Adipose tissue (tissue), 3 donors: ENCODE results near the gene DEFB108B. TPM values are rescaled to one million over a fixed set of nuclear protein-coding genes. Genes with fewer than 3 reads are reported as not detected.
"Not testable (repeated sequence)": the region's sequence is repeated elsewhere in the genome, so short reads cannot be mapped to it uniquely, and the experiment has no call there.

Experiments
- H3K27ac ChIP-seq: one replicate; pipeline ENCODE4 v1.5.1; 2013; ENCODE audit warnings: low read depth, low read length
- WGBS, 3 donors: extraction: QIAGEN DNeasy Blood & Tissue Kit; methylation state at CpG; one replicate each; pipeline ENCODE4 v1.1.7; 2013; 5-methylcytosine and 5-hydroxymethylcytosine counted together
- polyA plus RNA-seq, 3 donors: library from polyadenylated mRNA; stranded (reverse); fragments of 200-250 nt; gene quantifications; one replicate each; pipeline ENCODE4 v1.2.3, GENCODE V29; 2013
- donor health status: healthy with polysubstance abuse.
- donor health status: Bipolar disorder and iron deficiency.
- donor health status: healthy.

Gene DEFB108B, protein sequence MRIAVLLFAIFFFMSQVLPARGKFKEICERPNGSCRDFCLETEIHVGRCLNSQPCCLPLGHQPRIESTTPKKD
- polyA plus RNA-seq = not detected

DNA sequence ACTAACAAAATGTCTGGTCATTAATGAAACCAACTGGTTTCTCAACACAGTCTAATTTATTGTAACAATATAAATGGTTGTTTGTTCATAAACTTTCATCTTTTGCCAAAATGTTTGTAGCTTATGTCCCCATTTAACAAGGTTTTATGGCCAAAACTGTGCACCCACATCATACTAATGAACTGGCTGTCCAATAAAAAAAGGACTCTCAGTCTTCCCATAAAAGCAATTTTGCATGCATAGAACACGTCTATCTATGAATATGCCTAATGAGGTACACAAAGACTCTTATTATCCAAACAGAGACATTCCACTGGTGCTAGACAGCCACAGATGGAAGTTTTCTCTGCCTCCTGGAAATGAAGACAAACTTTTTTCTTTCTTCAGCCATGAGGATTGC, at the start of gene DEFB108B:
Gene DEFB108B (plus strand): TSS at position 390 of the 400 bp plus-strand sequence. CDS start 0 bp downstream, at position 390.
- 0% methylated on average over 1 of the region's 1 CpG for WGBS, 3 donors

DNA sequence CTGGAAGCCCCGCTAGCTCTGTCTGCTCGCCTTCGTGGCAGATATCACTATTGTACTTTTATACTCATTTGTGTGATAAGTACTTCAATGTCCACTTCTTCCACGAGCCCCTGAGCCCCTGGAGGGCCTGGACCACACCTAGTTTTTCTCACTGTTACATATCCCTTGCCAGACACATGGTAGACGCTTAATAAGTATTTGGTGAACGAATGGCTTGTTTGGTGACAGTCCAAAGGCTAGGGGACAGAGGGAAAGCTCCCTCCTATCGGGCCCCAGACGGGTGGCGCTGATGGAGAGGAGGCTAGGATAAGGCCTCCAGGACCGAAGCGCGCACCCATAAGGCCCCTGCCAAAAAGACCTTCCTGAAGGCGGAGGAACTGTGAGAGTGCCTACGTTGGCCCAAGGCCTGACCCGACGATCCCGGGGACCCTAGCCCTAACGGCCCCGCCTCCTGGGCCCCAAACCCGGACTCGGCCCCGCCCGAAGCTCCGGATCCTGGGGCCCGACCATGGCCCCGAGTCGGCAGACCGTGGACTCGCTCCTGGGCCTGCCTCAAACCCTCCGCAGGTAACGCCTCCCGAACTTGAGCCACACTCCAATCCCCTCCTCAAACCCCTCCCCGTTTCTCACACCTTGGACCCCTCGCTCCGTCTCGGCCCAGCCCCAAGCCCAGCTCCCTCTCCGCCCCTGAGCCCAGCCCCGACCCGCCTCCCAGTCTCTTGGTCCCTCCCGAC, 46.7 kb upstream of the DEFB108B start:
- H3K27ac ChIP-seq = not testable (repeated sequence)
- WGBS, 3 donors = 4 to 8% (median 7%) methylated on average over 39 to 40 of the region's 40 CpGs

More for the DNA sequence above, at the start of gene DEFB108B:
- not testable (repeated sequence) for H3K27ac ChIP-seq

DNA sequence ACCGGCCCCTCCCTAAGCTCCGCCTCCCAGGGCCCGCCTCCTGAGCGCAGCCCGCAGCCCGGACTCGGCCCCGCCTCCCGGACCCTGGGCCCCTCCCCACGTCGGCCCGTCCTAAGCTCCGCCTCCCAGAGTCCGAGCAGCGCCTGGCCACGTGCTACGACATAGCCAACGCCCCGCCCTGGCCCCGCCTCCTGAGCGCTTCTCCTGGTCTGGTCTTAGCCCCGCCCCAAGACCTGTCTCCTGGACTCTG, 46.2 kb upstream of the DEFB108B start:
- not testable (repeated sequence) for H3K27ac ChIP-seq
- 0 to 1% (median 1%) methylated on average over 14 to 22 of the region's 22 CpGs for WGBS, 3 donors

DNA sequence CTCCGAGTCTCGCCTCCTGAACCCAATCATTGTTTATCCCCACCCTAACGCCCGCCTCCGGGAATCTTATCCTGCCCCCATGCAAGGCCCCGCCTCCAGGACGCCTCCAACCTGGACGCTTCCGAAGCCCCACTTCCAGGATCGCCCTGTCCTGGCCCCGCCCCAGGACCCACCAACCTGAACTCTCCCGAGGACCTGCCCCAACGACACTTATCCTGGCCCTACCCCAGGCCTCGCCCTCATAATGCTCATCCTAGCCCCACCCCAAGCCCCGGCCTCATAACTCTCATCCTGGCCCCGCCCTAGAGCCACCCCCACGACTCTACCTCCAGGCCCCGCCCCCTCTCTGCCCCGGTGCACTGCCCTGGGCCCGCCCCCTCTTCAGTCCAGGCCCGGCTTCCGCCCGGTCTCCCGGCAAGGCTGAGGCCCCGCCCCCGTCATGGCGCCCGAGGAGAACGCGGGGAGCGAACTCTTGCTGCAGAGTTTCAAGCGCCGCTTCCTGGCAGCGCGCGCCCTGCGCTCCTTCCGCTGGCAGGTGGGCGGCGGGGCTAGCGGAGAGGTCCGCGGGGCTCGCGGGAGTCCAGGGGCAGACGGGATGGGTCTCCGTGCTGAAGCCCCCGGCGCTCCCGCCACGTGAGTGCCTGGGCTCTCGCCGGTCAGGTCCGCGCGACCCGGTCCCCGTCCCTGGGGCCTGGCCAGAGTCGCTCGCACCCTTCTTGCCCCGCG, 45.7 kb upstream of the DEFB108B start:
- WGBS, 3 donors = 0 to 1% (median 1%) methylated on average over 36 to 54 of the region's 62 CpGs
- H3K27ac ChIP-seq = no peak overlapping the region

DNA sequence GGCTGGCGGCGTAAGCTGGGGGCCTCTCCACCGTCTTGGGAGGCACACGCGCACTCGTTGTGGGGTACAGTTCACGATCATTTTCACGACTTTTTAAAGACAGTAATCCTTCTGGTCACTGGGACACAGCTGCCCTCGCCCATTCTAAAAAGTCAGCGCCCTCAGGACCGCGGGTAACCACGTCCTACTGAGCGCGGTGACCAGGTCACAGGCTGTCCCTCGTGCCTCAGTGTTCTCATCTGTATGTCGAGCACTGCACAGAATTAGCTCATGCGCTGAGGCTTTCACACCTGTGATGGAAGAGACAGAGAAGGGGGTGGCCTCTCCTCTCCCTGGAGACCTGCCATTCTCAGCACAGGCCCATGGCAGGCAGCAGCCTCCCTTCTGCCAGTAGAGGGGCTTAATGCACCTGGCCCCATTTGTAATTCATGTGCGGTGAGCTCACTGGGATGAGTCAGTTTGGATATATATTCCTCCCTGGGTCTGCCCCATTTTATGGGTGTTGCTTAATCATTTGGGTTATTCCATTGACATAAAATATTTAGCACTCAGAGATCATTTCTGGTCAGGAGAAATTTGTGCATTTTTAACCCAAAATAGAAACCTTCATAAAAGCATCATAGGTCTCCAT, 45.1 kb upstream of the DEFB108B start:
- 1 to 4% (median 1%) methylated on average over 19 of the region's 19 CpGs for WGBS, 3 donors

DNA sequence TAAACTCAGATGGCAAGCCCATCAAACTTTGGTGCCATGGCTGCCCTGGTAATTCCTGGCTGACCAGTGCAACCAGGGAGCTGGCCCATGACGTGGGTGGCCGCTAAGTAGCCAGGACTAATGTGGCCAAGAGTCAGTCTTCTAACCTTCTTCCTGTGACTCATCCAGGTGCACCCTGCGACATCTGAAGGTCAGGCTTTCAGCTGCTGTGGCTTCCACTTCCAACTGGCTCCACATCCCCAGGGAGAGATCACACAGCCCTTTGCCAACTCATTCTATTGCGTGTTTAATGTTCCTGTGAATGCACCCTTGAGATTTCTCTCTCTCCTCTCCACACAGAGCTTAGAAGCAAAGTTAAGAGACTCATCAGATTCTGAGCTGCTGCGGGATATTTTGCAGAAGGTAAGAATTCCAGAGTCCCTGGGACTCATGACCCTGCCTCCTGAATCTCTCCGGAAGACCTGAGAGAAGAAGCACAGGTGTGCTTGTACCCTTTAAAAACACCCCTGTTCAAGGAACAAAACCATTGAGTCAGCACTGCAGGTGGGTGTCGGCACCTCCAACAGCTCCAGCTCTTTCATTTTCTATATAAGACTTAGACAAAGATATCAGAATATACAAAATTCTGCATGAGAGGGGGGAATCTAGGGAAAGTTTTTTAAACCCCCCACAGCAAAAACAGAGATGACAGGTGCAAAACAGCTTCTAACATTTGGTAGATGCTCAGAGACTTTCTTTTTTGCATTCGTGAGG, 43.4 kb upstream of the DEFB108B start:
- WGBS, 3 donors = 68 to 89% (median 82%) methylated on average over 6 to 8 of the region's 8 CpGs
- not testable (repeated sequence) for H3K27ac ChIP-seq

More for the DNA sequence above, 45.1 kb upstream of the DEFB108B start:
- not testable (repeated sequence) for H3K27ac ChIP-seq

DNA sequence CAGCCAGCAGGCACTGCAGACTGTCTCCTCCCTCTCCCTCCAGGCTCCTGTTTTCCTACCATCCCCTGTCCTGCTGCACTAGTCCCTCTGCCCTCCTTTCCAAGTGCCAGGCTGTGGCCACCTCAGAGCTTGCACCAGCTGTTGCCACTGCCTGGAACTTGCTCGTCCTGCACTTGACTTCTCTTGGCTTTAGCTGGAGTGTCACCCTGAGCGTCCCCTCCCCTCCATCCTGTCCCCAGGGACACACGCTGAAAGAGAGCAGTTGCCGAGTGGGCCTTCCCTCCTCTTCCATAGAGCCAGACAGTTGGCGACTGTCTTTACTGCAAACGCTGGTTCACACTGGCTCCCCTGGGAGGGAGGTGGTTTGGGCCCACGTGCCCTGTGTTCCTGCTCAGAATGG, 41.9 kb upstream of the DEFB108B start:
- 56 to 83% (median 74%) methylated on average over 6 to 7 of the region's 7 CpGs for WGBS, 3 donors

DNA sequence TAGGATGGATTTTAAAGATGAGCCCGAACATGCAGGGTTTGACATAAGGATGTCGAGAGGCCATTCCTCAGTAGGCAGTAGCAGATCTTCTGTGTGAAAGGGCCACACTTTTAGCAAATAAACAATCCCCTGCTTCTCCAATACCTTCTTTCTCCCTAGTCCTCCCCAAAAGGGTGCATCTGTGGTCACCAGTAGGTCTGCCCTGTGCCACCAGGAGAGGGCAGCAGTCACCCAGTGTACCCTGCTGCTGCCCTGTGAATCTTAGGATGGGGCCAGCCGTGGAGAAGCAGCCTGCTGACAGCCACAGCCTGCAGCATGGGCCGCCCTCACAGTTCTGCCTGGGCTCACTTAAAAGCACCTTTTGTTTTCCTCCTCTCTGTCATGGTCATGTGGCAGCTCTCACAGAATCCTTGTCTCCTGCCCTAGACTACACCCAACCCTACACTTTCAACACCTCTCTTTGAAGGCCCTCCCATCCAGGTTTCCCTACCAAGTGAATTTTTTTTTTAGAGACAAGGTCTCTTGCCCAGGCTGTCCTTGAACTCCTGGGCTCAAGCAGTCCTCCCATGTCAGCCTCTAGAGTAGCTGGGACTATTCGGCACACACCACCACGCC, 40.3 kb upstream of the DEFB108B start:
- not testable (repeated sequence) for H3K27ac ChIP-seq
- WGBS, 3 donors = 67 to 79% (median 72%) methylated on average over 5 to 6 of the region's 6 CpGs

More for the DNA sequence above, 41.9 kb upstream of the DEFB108B start:
- H3K27ac ChIP-seq = not testable (repeated sequence)

DNA sequence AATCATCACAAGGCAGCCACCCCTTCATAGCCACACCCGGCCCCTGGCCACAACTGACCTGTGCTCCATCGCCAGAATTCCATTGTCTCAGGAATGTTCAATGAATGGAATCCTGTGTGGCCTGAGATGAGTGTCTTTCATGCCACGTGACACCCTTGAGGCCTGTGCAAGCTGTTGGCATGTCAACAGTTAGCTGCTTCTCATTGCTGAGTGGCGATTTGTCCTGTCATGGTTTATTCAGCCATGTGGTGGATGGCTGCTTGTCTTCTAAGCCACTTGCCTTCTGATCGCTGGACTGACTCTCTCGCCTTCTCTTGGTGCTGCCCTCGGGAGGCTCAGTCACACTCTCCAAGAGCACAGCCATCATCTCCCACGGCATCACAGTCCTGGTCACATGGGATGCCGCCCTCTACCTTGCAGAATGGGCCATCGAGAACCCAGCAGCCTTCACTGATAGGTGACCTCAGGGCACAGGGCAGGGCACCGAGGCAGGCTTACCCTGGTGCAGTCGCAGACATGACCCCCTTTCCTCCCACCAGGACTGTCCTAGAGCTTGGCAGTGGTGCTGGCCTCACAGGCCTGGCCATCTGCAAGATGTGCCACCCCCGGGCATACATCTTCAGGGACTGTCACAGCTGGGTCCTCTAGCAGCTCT, 38.5 kb upstream of the DEFB108B start:
- WGBS, 3 donors = 90 to 93% (median 92%) methylated on average over 13 of the region's 13 CpGs
- H3K27ac ChIP-seq = not testable (repeated sequence)

DNA sequence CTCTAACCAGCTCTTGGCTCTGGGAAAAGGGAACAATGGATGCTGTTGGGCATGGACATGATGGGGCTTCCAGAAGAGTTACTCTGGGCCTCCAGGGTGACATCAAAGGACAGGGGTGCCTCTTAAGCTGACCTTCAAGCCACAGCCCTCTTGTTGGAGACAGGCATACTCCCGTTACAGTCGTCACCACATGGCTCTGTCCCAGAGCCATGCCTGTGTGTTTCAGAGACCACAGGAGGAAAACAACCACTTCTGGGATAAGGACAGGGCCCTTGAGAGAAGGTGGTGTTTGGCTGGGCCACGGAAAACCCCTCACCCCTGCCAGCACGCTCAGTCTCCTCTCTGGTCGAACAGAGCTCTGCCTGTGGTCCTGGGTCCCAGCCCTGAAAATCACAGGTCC, 37.8 kb upstream of the DEFB108B start:
- not testable (repeated sequence) for H3K27ac ChIP-seq
- WGBS, 3 donors = 87 to 96% (median 88%) methylated on average over 5 of the region's 5 CpGs

DNA sequence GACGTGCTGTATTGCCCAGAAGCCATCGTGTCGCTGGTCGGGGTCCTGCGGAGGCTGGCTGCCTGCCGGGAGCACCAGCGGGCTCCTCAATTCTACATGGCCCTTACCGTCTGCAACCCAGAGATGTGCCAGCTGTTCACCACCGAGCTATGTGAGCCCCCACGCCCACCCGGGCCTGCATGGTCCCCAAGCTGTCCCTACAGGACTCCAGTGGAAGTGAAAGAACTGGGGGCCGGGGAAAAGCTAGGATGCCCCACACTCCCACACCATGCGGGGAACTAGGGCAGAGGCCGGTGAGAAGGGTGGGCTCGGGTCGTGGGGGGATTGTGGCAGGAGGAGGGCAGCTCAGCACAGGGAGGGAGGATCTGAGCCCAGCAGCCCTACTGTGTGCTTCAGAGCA, 37.0 kb upstream of the DEFB108B start:
- H3K27ac ChIP-seq = not testable (repeated sequence)
- WGBS, 3 donors = 87 to 91% (median 88%) methylated on average over 16 of the region's 16 CpGs

DNA sequence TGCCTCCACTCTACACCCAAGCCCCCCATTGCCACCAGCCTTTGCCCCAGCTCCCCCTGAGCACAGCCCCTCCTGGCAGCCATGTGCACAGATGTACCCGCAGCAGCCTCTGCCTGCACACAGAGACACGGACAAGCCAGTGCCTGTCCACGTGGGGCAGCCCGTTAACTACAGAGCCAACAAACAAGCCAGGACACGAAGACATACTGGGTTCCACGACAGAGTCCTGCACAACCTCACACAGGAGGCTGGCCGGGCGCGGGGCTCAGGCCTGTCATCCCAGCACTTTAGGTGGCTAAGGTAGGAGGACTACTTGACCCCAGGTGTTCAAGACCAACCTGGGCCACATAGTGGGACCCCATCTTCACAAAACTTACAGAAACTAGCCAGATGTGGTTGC, 36.2 kb upstream of the DEFB108B start:
- 95 to 99% (median 97%) methylated on average over 7 to 9 of the region's 9 CpGs for WGBS, 3 donors

DNA sequence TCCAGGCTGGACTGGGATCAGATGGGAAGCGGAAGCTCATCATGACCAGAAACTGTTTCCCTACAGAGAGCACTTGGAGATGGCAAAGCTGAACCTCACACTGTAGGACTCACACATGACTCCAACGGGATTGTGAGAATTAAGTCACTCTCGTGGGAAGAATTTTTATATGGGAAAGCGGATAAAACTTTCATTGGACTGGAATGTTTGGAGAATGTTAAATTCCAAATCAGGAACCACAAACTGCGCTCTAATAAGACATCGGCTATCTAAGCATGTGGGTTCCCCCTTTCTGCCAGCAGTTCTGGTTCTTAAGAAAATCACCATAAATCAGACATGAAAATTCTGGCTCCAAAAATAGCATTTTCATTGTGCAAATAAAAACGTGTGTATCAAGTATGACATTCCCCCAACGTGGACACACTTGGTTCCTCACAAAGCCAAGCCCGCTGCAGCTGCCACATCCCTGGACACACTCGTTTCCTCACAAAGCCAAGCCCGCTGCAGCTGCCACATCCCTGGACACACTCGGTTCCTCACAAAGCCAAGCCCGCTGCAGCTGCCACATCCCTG, 33.4 kb upstream of the DEFB108B start:
- WGBS, 3 donors = 81 to 85% (median 84%) methylated on average over 13 of the region's 13 CpGs
- not testable (repeated sequence) for H3K27ac ChIP-seq

More for the DNA sequence above, 36.2 kb upstream of the DEFB108B start:
- not testable (repeated sequence) for H3K27ac ChIP-seq

DNA sequence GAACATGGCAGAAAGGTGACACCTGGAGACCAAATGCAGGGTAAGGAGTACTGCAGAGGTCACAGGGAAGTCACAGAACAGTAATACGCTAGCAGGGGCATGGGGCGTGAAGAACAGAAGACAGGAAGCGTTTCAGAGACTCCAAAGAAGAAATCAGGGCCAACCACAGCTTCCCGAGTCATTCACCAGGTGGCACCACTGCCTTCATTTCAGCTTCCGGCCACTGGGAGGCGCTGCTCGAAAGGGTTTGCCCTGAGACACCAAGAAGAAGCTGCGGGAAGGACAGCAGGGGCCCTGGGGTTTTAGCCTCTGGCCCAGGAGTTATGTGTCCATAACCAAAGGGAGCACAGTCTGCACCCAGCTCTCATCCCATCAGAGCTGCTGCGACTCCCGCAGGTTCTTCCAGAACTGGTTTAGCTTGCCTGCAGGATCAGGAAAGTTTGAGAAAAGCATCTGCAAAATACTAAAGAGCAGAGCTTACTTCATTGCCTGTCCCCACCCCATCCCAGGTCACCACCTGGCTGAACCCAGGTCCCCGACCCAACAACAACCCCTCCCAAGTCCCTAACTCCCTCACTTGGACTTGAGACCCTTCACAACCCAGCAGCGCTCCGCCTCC, 32.6 kb upstream of the DEFB108B start:
- not testable (repeated sequence) for H3K27ac ChIP-seq
- WGBS, 3 donors = 34 to 41% (median 40%) methylated on average over 11 to 13 of the region's 13 CpGs

DNA sequence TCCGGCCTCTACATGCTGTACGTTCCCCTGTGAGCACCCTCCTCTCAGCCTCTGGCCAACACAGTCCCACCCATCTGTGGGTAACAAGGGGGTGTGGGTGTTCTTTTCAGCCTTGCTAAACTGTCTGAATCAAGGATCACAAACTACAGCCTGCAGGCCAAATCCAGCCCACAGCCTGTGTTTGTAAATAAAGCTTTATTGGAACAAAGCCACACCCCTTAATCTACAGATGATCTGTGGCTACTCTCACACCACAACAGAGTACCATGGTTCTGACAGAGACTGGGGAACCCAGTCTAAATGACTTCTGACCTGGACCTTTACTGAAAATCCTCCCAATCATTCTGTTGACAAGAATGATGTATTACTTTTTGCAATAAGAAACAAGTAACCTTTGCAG, 32.0 kb upstream of the DEFB108B start:
- 81 to 95% (median 88%) methylated on average over 2 of the region's 2 CpGs for WGBS, 3 donors
- not testable (repeated sequence) for H3K27ac ChIP-seq

DNA sequence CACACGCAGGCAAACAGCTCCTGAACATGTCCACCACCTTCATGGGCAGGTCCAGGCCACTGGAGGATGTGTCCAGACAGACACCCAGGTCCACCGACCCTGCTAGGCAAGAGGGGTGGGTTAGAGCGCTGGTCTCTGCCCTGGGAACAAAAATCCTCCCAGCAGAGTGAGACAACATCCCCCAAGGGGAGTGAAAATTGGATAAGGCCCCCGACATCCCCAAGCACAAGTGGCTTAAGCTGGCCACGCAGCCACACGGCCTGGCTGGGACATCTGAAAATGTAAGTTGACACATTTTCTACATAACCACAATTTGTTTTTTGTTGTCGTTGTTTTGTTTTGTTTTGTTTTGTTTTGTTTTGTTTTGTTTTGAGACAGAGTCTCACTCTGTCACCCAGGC, 30.1 kb upstream of the DEFB108B start:
- H3K27ac ChIP-seq = not testable (repeated sequence)
- 79 to 83% (median 79%) methylated on average over 7 of the region's 7 CpGs for WGBS, 3 donors
